Spinal cord (tissue), 10 donors: ENCODE measurements around the gene TEX2. TPM values are rescaled to one million over a fixed set of nuclear protein-coding genes. Genes with fewer than 3 reads are reported as not detected.
A peak's percentile ranks its signal among the peaks of the same experiment; 100 is the strongest.

Source experiments
- DNase-seq, 6 donors: peaks; one replicate each; pipeline versions ENCODE4 v3.0.0 to v3.0.0-alpha.2; 2013 to 2015; ENCODE audit warnings: low spot score in 6 of 6, low read depth in 4 of 6
- H3K27ac ChIP-seq: one replicate; pipeline ENCODE4 v1.5.1; 2013; ENCODE audit warnings: low read depth, low read length, control low read depth
- H3K27me3 ChIP-seq: one replicate; pipeline ENCODE4 v1.6.1; 2013; ENCODE audit warnings: low read length; ENCODE audit not compliant: control insufficient read depth, insufficient read depth
- H3K36me3 ChIP-seq: one replicate; pipeline ENCODE4 v1.6.1; 2013; ENCODE audit warnings: low read length; ENCODE audit not compliant: control insufficient read depth, insufficient read depth
- H3K4me1 ChIP-seq: one replicate; pipeline ENCODE4 v1.6.1; 2013; ENCODE audit warnings: low read length; ENCODE audit not compliant: control insufficient read depth, insufficient read depth
- H3K4me3 ChIP-seq: one replicate; pipeline ENCODE4 v1.5.1; 2013; ENCODE audit warnings: low read depth, low read length, control low read depth
- H3K9me3 ChIP-seq: one replicate; pipeline ENCODE4 v1.6.1; 2013; ENCODE audit warnings: low read length; ENCODE audit not compliant: control insufficient read depth, insufficient read depth
- WGBS: methylation state at CpG from one replicate; pipeline ENCODE4 v1.1.5; 2013; ENCODE audit warnings: missing lambda C conversion rate; ENCODE audit not compliant: insufficient coverage; 5-methylcytosine and 5-hydroxymethylcytosine counted together
- long read RNA-seq, 4 donors: transcript quantifications; one replicate each; lab custom pipeline, GENCODE V29; 2026
- polyA plus RNA-seq, 2 donors: library from polyadenylated mRNA; unstranded; fragments of 120-200 nt; gene quantifications; one replicate each; pipeline ENCODE4 v1.2.1, GENCODE V29; 2013; ENCODE audit not compliant: insufficient read length in 2 of 2
- total RNA-seq, 2 donors: library from RNA; depleted of rRNA in 1 of 2; stranded (reverse); fragments of 120-200 nt in 1 of 2; fragments of >200 nt in 1 of 2; gene quantifications; one replicate each; pipeline versions ENCODE4 v1.2.3 to v1.2.4, GENCODE V29; 2013 to 2014
- donor health status: healthy.

TEX2 gene, protein sequence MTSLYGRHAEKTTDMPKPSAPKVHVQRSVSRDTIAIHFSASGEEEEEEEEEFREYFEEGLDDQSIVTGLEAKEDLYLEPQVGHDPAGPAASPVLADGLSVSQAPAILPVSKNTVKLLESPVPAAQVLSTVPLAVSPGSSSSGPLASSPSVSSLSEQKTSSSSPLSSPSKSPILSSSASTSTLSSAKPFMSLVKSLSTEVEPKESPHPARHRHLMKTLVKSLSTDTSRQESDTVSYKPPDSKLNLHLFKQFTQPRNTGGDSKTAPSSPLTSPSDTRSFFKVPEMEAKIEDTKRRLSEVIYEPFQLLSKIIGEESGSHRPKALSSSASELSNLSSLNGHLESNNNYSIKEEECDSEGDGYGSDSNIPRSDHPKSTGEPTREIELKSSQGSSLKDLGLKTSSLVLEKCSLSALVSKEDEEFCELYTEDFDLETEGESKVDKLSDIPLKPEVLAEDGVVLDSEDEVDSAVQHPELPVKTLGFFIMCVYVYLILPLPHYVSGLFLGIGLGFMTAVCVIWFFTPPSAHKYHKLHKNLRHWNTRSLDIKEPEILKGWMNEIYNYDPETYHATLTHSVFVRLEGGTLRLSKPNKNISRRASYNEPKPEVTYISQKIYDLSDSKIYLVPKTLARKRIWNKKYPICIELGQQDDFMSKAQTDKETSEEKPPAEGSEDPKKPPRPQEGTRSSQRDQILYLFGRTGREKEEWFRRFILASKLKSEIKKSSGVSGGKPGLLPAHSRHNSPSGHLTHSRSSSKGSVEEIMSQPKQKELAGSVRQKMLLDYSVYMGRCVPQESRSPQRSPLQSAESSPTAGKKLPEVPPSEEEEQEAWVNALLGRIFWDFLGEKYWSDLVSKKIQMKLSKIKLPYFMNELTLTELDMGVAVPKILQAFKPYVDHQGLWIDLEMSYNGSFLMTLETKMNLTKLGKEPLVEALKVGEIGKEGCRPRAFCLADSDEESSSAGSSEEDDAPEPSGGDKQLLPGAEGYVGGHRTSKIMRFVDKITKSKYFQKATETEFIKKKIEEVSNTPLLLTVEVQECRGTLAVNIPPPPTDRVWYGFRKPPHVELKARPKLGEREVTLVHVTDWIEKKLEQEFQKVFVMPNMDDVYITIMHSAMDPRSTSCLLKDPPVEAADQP
- total RNA-seq (10 to 100 TPM; 40.1 to 54.9 TPM), polyA plus RNA-seq (10 to 100 TPM; 35.4 to 37.0 TPM)
- long read RNA-seq, donor 1, full-length matches to known transcripts = 3 of 3 reads
- long read RNA-seq, donor 1, partial matches to known transcripts = 0 of 3 reads
- long read RNA-seq, donor 1, other reads (novel, unspliced or antisense) = 0 of 3 reads
- long read RNA-seq, donor 2 = 0 reads
- long read RNA-seq, donor 3, full-length matches to known transcripts = 3 of 3 reads
- long read RNA-seq, donor 3, partial matches to known transcripts = 0 of 3 reads
- long read RNA-seq, donor 3, other reads (novel, unspliced or antisense) = 0 of 3 reads
- long read RNA-seq, donor 4, full-length matches to known transcripts = 1 of 7 reads
- long read RNA-seq, donor 4, partial matches to known transcripts = 6 of 7 reads
- long read RNA-seq, donor 4, other reads (novel, unspliced or antisense) = 0 of 7 reads

DNA sequence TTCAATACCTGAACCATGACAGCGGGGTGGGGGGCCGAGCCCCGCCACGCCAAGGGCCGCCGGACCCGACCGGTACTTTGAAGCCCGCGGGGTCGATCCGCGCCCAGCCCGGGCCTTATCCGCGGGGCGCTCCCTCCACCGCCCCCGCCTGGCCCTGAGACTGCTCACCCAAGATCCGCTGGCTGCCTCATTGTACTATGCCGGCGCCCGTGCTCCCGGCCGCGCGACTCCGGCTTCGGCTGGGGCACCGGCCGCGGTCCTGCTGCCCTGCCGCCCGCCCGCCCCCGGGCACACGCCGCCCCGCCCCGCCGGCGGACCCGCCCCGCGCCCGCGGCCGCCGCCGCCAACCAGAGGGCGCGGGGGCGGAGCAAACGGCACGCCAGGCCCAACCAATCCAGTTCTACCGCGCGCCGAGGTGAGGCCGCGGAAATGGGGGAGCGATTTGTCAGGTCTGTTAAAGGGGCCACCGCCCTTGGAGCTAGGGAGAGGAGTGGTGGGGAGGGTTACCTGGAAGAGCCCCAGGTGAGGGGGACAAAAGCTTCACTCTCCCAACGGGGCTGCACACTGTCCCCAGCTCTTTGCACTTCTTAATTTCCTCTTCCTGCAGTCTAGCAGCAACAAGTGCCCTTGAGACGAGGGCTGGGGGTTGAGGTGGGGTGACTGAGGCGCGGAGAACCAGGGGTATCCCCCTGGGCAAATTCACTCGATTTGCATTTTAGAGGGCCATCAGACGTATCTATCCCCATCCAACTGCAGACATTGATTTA is at the start of gene TEX2:
TEX2 (minus strand) TSS at position 261 of the 767 bp plus-strand sequence. CDS start 49,043 bp downstream, outside the sequence.
- Histone ChIP-seq H3K27ac (peak within 1 kb of the TSS; percentile 64), H3K27me3 (no peaks in the 10 kb centered on the region), H3K36me3 (no peaks in the 10 kb centered on the region), H3K9me3 (no peaks in the 10 kb centered on the region), H3K4me3 (peak within 1 kb of the TSS; percentile 80), H3K4me1 (peaks cover 15% of the 10 kb centered on the region)
- under 1% methylated on average over 64 of the region's 69 CpGs for WGBS
- DNase-seq = peak; percentile 69 to 97 (median 85)

DNA sequence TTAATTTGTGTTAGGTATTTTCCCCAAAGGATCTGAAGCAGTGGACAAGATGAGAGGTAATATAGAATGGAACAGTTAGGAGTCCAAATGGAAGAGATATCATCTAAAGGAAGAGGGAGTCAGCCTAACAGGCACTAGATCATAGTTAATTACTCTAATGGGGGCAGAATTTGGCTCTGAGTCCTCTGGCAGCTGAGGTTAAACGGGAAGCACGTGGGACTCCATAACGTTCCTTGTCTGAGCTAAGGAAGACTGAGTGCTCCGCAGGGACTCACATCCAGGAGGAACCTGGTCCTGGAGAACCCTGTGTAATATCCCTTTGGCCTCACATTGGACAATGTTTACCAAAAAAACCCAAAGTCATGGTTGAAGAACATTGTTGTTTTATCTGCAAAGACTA is 46.6 kb upstream of the TEX2 start:
- H3K27me3 ChIP-seq = no peaks in the 10 kb centered on the region
- no peaks in the 10 kb centered on the region for H3K4me1 ChIP-seq
- H3K27ac ChIP-seq = no peak overlapping the region
- WGBS = 76% methylated on average over 4 of the region's 4 CpGs
- no peaks in the 10 kb centered on the region for H3K36me3 ChIP-seq
- H3K4me3 ChIP-seq = no peak overlapping the region
- no peaks in the 10 kb centered on the region for H3K9me3 ChIP-seq
- DNase-seq = no peak

DNA sequence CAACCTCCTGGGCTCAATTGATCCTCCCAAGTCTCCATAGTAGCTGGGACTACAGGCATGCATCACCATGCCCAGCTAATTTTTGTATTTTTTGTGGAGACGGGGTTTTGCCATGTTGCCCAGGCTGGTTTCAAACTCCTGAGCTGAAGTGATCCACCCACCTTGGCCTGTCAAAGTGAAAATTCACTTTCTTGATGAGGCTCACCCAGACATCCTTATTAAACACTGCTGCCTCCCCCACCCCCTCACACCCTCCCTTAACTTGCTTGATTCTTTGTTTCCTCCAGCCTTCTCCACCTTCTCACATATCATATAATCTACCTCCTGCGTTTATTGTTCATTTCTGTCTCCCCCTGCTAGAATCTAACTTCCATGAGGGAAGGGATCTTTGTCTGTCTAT is 46.0 kb upstream of the TEX2 start:
- Histone ChIP-seq H3K27ac (no peak overlapping the region), H3K9me3 (no peaks in the 10 kb centered on the region), H3K4me3 (no peak overlapping the region), H3K36me3 (no peaks in the 10 kb centered on the region), H3K4me1 (no peaks in the 10 kb centered on the region), H3K27me3 (no peaks in the 10 kb centered on the region)
- no peak for DNase-seq
- no CpG with 5 or more reads among the region's 2 CpGs for WGBS

DNA sequence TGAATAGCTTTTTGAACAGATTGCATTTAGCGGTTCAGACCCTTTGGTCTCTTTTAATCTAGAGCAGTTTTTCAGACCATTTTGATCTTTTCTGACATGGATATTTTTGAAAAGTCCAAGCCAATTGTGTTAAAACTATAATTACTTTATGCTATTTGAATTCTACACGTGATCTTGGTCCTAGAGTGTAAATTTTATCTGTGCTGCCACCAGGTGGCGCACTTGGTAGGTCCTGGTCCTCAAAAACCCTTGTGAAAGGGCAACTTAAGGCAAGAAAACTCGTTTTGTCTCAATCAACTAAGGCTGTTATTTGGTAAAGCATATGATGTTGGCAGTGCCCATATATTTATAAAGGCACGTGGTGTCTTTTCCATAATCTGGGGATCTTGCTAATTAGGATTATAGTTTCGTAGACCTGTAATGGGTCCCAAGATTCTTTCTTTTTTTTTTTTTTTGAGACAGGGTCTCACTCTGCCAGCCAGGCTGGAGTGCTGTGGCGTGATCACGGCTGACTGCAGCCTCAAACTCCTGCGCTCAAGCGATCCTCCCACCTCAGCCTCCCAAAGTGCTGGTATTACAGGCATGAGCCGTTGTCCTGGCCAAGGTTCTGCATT is 43.9 kb upstream of the TEX2 start:
- peak in 3 of 6 donors; percentile 29 to 75 (median 73) for DNase-seq
- 45% methylated on average over 5 of the region's 11 CpGs for WGBS

DNA sequence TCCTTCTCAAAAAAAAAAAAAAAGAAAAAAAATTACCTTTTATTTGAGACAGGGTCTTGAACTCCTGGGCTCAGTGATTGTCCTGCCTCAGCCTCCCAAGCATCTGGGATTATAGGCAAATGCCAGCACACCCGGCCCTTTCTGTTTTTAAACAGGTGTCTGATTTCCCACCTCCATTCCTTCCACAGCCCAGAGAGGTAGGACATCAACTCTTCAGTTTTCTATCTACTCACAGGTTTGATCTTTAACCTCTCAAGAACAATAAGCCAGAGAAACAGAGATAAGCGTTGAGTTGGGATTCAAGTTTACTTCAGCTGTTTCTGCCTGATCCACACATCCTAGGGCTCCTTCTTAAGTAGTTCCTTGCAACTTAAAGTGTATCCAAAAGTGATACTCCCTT is 41.5 kb upstream of the TEX2 start:
- 100% methylated on average over 1 of the region's 2 CpGs for WGBS

More for the DNA sequence above, 43.9 kb upstream of the TEX2 start:
- H3K27ac ChIP-seq = no peak overlapping the region
- no peaks in the 10 kb centered on the region for H3K36me3 ChIP-seq
- no peaks in the 10 kb centered on the region for H3K9me3 ChIP-seq
- no peaks in the 10 kb centered on the region for H3K27me3 ChIP-seq
- no peak overlapping the region for H3K4me3 ChIP-seq
- no peaks in the 10 kb centered on the region for H3K4me1 ChIP-seq

DNA sequence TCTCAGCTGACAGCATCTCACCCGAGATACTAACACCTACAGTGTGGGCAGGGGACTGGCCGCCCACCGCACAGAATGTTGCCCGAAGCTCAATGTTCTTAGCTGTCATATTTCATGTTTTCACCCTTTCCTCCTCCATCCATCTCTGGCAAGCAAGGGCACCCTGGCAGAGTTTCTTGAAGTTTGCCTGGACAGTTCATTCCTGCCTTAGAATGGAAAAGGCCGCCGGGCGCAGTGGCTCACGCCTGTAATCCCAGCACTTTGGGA is 37.6 kb upstream of the TEX2 start:
- H3K27me3 ChIP-seq = no peaks in the 10 kb centered on the region
- H3K27ac ChIP-seq = no peak overlapping the region
- WGBS = 52% methylated on average over 4 of the region's 8 CpGs
- H3K9me3 ChIP-seq = no peaks in the 10 kb centered on the region
- no peak overlapping the region for H3K4me3 ChIP-seq
- H3K36me3 ChIP-seq = no peaks in the 10 kb centered on the region
- H3K4me1 ChIP-seq = no peaks in the 10 kb centered on the region
- DNase-seq = no peak

More for the DNA sequence above, 41.5 kb upstream of the TEX2 start:
- Histone ChIP-seq H3K4me1 (no peaks in the 10 kb centered on the region), H3K36me3 (no peaks in the 10 kb centered on the region), H3K27ac (no peak overlapping the region), H3K4me3 (no peak overlapping the region), H3K9me3 (no peaks in the 10 kb centered on the region), H3K27me3 (no peaks in the 10 kb centered on the region)
- DNase-seq = no peak

DNA sequence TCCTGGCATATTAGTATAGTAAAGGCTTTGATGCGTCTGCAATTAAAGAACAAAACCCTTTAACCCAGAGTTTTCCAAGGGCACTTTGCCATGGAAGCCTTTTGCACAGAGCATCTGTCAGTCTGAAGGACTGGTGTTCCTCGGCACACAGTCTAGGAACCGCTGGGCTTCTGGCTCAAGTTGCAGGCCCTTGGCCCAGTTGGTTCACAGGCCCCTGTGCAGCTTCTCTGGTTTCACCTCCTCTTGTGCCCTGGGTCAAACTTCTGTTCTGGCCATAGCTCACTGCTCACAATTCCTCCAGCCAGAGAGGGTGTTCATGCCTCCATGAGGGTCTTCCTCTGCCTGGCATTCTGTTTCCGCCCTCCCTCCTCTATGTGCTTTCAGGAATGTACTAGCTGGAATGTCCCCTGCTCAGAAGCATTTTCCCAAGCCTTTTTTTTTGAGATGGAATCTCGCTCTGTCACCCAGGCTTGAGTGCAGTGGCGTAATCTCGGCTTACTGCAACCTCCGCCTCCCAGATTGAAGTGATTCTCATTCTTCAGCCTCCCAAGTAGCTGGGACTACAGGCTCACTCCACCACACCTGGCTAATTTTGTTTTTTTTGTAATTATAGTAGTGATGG is 34.5 kb upstream of the TEX2 start:
- Histone ChIP-seq H3K4me1 (no peaks in the 10 kb centered on the region), H3K27me3 (no peaks in the 10 kb centered on the region), H3K9me3 (no peaks in the 10 kb centered on the region), H3K4me3 (no peak overlapping the region), H3K36me3 (no peaks in the 10 kb centered on the region), H3K27ac (no peak overlapping the region)
- no peak for DNase-seq
- 95% methylated on average over 7 of the region's 8 CpGs for WGBS

DNA sequence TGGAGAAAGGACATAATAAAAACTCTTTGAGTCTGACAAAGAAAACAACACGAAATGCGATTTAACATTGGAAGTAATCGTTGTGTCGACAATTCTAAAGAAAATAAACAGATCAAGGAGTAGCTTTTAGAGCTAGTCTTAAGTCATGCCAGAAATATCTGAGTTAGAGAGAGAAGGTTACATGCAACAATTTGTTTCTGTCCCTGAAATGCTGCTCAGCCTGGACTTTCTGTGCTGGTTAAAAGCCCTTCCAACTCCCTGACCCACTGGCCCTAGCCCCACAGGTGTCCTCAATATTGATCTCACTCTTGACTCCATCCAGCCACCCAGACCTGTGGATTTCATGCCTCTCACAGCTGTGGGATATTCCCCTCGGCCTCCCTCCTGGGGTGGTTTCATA is 33.2 kb upstream of the TEX2 start:
- H3K4me3 ChIP-seq = no peak overlapping the region
- WGBS = 85% methylated on average over 4 of the region's 5 CpGs
- H3K9me3 ChIP-seq = no peaks in the 10 kb centered on the region
- no peak overlapping the region for H3K27ac ChIP-seq
- DNase-seq = no peak
- H3K4me1 ChIP-seq = no peaks in the 10 kb centered on the region
- H3K36me3 ChIP-seq = no peaks in the 10 kb centered on the region
- H3K27me3 ChIP-seq = no peaks in the 10 kb centered on the region
